ENCODE data around the gene DNASE1L3. TPM values are rescaled to one million over a fixed set of nuclear protein-coding genes. Genes with fewer than 3 reads are reported as not detected.

The DNASE1L3 gene
- total and polyA plus RNA-seq, 2 of the 8 experiments (the other 6 are each of a cell fraction or from before 2014, with no cell fraction given), result not detected

DNA sequence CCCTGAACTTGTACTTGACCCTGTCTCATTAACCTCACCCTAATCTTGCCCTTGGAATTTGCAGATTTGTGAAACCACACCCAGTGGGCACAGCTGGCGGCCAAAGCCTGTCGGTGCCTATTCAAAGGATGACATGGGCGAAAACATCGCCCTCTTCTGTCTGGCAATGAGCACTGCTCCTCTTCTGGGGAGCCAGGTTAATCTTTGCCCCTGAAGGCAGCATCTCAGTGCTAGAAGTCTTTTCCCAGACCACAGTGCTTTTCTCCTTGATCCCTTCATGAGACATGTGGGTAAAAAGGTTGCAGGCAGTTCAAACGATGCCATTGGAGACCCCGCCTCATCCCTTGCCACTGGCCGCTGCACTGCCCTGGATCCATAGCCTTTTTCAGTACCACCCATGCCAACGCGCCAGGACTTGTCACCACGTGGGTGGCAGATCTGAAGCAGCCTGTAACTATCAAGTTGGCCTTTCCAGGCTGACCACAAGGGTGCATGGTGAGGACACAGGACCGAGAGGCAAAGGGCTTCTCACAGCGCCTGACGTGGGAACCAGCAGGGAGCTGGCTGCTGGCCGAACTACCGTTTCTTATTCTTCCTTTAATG is 6.5 kb upstream of the DNASE1L3 start (continued):
- TF ChIP-seq SIRT6 (IDR thresholded peaks at IDR 0.05; ENCODE audit: low read length) (no peak), TAF1 (IDR thresholded peaks at IDR 0.05; ENCODE audit: low read depth, low read length) (no peak), TCF12 (IDR thresholded peaks at IDR 0.05; ENCODE audit: low read depth, low read length) (0 out of 2 replicates have a peak, but pooled peaks have one; percentile 46), SUZ12 (IDR thresholded peaks at IDR 0.05; ENCODE audit: low read length) (no peak), CREB1 (IDR thresholded peaks at IDR 0.05) (peak; percentile 72), EZH2 (IDR thresholded peaks at IDR 0.05; ENCODE audit: low read depth, low read length, severe bottlenecking) (no peak), RAD21 (IDR thresholded peaks at IDR 0.05 in 1 of 2, conservative IDR thresholded peaks at IDR 0.05 in 1 of 2; ENCODE audit: low read depth in 2 of 2, low read length in 2 of 2) (peak; percentile 47 to 58), ATF3 (IDR thresholded peaks at IDR 0.05; ENCODE audit: insufficient read depth, low read depth, low read length) (no peak), CTCF (IDR thresholded peaks at IDR 0.05; ENCODE audit: control extremely low read depth in 1 of 3, insufficient read depth in 1 of 3, low read depth in 1 of 3, low read length in 3 of 3) (peak; percentile 80 to 94 (median 81)), SRF (IDR thresholded peaks at IDR 0.05; ENCODE audit: low read depth, low read length) (no peak), MAFK (IDR thresholded peaks at IDR 0.05; ENCODE audit: low read depth, low read length) (no peak), RBBP5 (IDR thresholded peaks at IDR 0.05; ENCODE audit: borderline replicate concordance, low read depth, low read length) (no peak), BRCA1 (IDR thresholded peaks at IDR 0.05; ENCODE audit: low read depth, low read length) (no peak), CEBPB (IDR thresholded peaks at IDR 0.05; ENCODE audit: low read depth, low read length) (no peak), SAP30 (IDR thresholded peaks at IDR 0.05; ENCODE audit: insufficient read depth, insufficient replicate concordance, low read length) (peak; percentile 69), SIN3A (conservative IDR thresholded peaks at IDR 0.05 in 1 of 2, IDR thresholded peaks at IDR 0.05 in 1 of 2; ENCODE audit: low read depth in 1 of 2, low read length in 2 of 2) (peak in 1 of 2 experiments; percentile 77; a peak in 2 of 4 replicates), JUND (IDR thresholded peaks at IDR 0.05; ENCODE audit: low read length) (0 out of 2 replicates have a peak, but pooled peaks have one; percentile 10), ZNF274 (IDR thresholded peaks at IDR 0.05; ENCODE audit: borderline replicate concordance, extremely low read depth, low read length) (no peak), PHF8 (conservative IDR thresholded peaks at IDR 0.05; ENCODE audit: low read depth, low read length) (no peak)
- TF ChIP-seq, protein P1, sequence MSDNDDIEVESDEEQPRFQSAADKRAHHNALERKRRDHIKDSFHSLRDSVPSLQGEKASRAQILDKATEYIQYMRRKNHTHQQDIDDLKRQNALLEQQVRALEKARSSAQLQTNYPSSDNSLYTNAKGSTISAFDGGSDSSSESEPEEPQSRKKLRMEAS (IDR thresholded peaks at IDR 0.05), result peak; percentile 81

Data from H1 (cell line).